H9 (cell line): ENCODE results near the gene ADGRL3. TPM values are rescaled to one million over a fixed set of nuclear protein-coding genes. Genes with fewer than 3 reads are reported as not detected.

ENCODE experiments used
- DNase-seq: peaks from one replicate; pipeline ENCODE4 v3.0.0-alpha.2; 2017
- H2AFZ ChIP-seq: one replicate; pipeline ENCODE4 v1.6.1; 2013; ENCODE audit warnings: mild to moderate bottlenecking, low read length, control low read depth, moderate library complexity
- H2AK5ac ChIP-seq: 2 replicates; pipeline ENCODE4 v1.6.1; 2013; ENCODE audit warnings: low read length, control low read depth, mixed read lengths; ENCODE audit not compliant: insufficient read length
- H2BK120ac ChIP-seq: one replicate; pipeline ENCODE4 v1.6.1; 2013; ENCODE audit warnings: low read depth, mild to moderate bottlenecking, low read length, control low read depth, inconsistent platforms; ENCODE audit not compliant: poor library complexity, severe bottlenecking
- H2BK12ac ChIP-seq: 2 replicates; pipeline ENCODE4 v1.6.1; 2013; ENCODE audit warnings: low read length, control low read depth, mixed read lengths, low read depth; ENCODE audit not compliant: insufficient read length
- H2BK15ac ChIP-seq: 2 replicates; pipeline ENCODE4 v1.6.1; 2013; ENCODE audit warnings: low read depth, low read length, control low read depth
- H2BK20ac ChIP-seq: one replicate; pipeline ENCODE4 v1.6.1; 2013; ENCODE audit warnings: low read depth, mild to moderate bottlenecking, low read length, control low read depth, inconsistent platforms; ENCODE audit not compliant: poor library complexity, severe bottlenecking
- H2BK5ac ChIP-seq: 2 replicates; pipeline ENCODE4 v1.6.1; 2013; ENCODE audit warnings: low read length, control low read depth, mixed read lengths; ENCODE audit not compliant: insufficient read length
- H3K14ac ChIP-seq: 2 replicates; pipeline ENCODE4 v1.6.1; 2013; ENCODE audit warnings: low read length, control low read depth; ENCODE audit not compliant: insufficient read depth
- H3K18ac ChIP-seq: 2 replicates; pipeline ENCODE4 v1.6.1; 2013; ENCODE audit warnings: low read depth, mild to moderate bottlenecking, mixed read lengths, low read length, control low read depth; ENCODE audit not compliant: insufficient read length
- H3K23ac ChIP-seq: 2 replicates; pipeline ENCODE4 v1.6.1; 2013; ENCODE audit warnings: low read length, control low read depth, mixed read lengths, low read depth; ENCODE audit not compliant: insufficient read length
- H3K23me2 ChIP-seq: 2 replicates; pipeline ENCODE4 v1.6.1; 2013; ENCODE audit warnings: low read depth, mild to moderate bottlenecking, mixed read lengths, low read length, control low read depth; ENCODE audit not compliant: insufficient read length, poor library complexity, severe bottlenecking
- H3K27ac ChIP-seq: 2 replicates; pipeline ENCODE4 v1.5.1; 2013; ENCODE audit warnings: low read length, control low read depth, mixed read lengths, low read depth; ENCODE audit not compliant: insufficient read length
- H3K27me3 ChIP-seq: 2 replicates; pipeline ENCODE4 v1.6.1; 2013; ENCODE audit warnings: low read length, control low read depth, inconsistent platforms; ENCODE audit not compliant: insufficient read depth
- H3K4ac ChIP-seq: 2 replicates; pipeline ENCODE4 v1.6.1; 2013; ENCODE audit warnings: low read depth, mild to moderate bottlenecking, control low read depth, inconsistent platforms, low read length, moderate library complexity
- H3K4me1 ChIP-seq: 2 replicates; pipeline ENCODE4 v1.6.1; 2013; ENCODE audit warnings: low read length, control low read depth, inconsistent platforms; ENCODE audit not compliant: insufficient read depth
- H3K4me2 ChIP-seq: 2 replicates; pipeline ENCODE4 v1.6.1; 2013; ENCODE audit warnings: low read length, control low read depth, mixed read lengths; ENCODE audit not compliant: insufficient read length, insufficient read depth
- H3K56ac ChIP-seq: 2 replicates; pipeline ENCODE4 v1.6.1; 2013; ENCODE audit warnings: low read depth, mild to moderate bottlenecking, mixed read lengths, low read length, control low read depth; ENCODE audit not compliant: insufficient read length
- H3K79me1 ChIP-seq: 2 replicates; pipeline ENCODE4 v1.6.1; 2013; ENCODE audit warnings: low read depth, mild to moderate bottlenecking, moderate library complexity, low read length, control low read depth, inconsistent platforms; ENCODE audit not compliant: insufficient read depth, poor library complexity, severe bottlenecking
- H3K79me2 ChIP-seq: 2 replicates; pipeline ENCODE4 v1.6.1; 2013; ENCODE audit warnings: low read length, control low read depth, inconsistent platforms; ENCODE audit not compliant: insufficient read depth
- H3K9ac ChIP-seq: 2 replicates; pipeline ENCODE4 v1.6.1; 2013; ENCODE audit warnings: low read length, control low read depth, mixed read lengths; ENCODE audit not compliant: insufficient read length; ENCODE audit errors: extremely low read depth
- H3K9me3 ChIP-seq: one replicate; pipeline ENCODE4 v1.6.1; 2013; ENCODE audit warnings: low read depth, low read length, inconsistent platforms; ENCODE audit not compliant: control insufficient read depth
- H3T11ph ChIP-seq: one replicate; pipeline ENCODE4 v1.6.1; 2013; ENCODE audit warnings: mild to moderate bottlenecking, low read length, control low read depth, inconsistent platforms
- H4K20me1 ChIP-seq: one replicate; pipeline ENCODE4 v1.6.1; 2013; ENCODE audit not compliant: control insufficient read depth, insufficient read length, insufficient read depth
- H4K5ac ChIP-seq: 2 replicates; pipeline ENCODE4 v1.6.1; 2013; ENCODE audit warnings: low read depth, mild to moderate bottlenecking, mixed read lengths, low read length, control low read depth; ENCODE audit not compliant: insufficient read length
- H4K8ac ChIP-seq: replicated peaks from 2 replicates; pipeline ENCODE4 v1.6.1; 2013; ENCODE audit warnings: low read length, control low read depth, mixed read lengths, low read depth; ENCODE audit not compliant: insufficient read length
- H4K91ac ChIP-seq: 2 replicates; pipeline ENCODE4 v1.6.1; 2013; ENCODE audit warnings: low read depth, mild to moderate bottlenecking, moderate library complexity, mixed read lengths, low read length, control low read depth; ENCODE audit not compliant: insufficient read length
- H3K27ac Mint-ChIP-seq, 3 experiments: 2 replicates in 2 of 3; 3 replicates in 1 of 3; pipeline ENCODE4 v1.8.0; 2020 to 2021; ENCODE audit warnings: mixed read lengths in 3 of 3, mild to moderate bottlenecking in 1 of 3, moderate library complexity in 1 of 3
- H3K27me3 Mint-ChIP-seq: 2 replicates; pipeline ENCODE4 v1.8.0; 2021; ENCODE audit warnings: low read depth, mild to moderate bottlenecking, moderate library complexity, mixed read lengths
- H3K36me3 Mint-ChIP-seq, 3 experiments: 2 replicates in 2 of 3; 3 replicates in 1 of 3; pipeline ENCODE4 v1.8.0; 2020 to 2021; ENCODE audit warnings: low read depth in 3 of 3, mixed read lengths in 3 of 3; ENCODE audit not compliant: insufficient read depth in 1 of 3
- H3K4me1 Mint-ChIP-seq, 2 experiments: 2 replicates each; pipeline ENCODE4 v1.8.0; 2020; ENCODE audit warnings: mixed read lengths in 2 of 2
- H3K4me3 Mint-ChIP-seq, 2 experiments: 2 replicates in 1 of 2; 3 replicates in 1 of 2; pipeline ENCODE4 v1.8.0; 2020 to 2021; ENCODE audit warnings: mild to moderate bottlenecking in 2 of 2, mixed read lengths in 2 of 2, moderate library complexity in 1 of 2
- H3K9me3 Mint-ChIP-seq, 2 experiments: 2 replicates in 1 of 2; 3 replicates in 1 of 2; pipeline ENCODE4 v1.8.0; 2020; ENCODE audit warnings: mild to moderate bottlenecking in 2 of 2, mixed read lengths in 2 of 2, moderate library complexity in 1 of 2
- total RNA-seq: library from RNA; stranded (reverse); gene quantifications from 2 replicates; pipeline ENCODE4 v1.2.1, GENCODE V29; 2021
- TF ChIP-seq, protein P1 (sequence below): fragments of 200-600 bp; sonication (generic); conservative IDR thresholded peaks from 3 replicates; pipeline ENCODE4 v1.8.0; 2021; ENCODE audit warnings: antibody characterized with exemption, mild to moderate bottlenecking

The ADGRL3 gene
- total RNA-seq, 1 experiment from 2014 or later, result 5.9 TPM

GRCh38 chr4:61665649-61666048 lies 465.5 kb downstream of the ADGRL3 start:
- H3T11ph ChIP-seq, result no peak overlapping the region
- no peak overlapping the region for H4K8ac ChIP-seq
- Mint-ChIP-seq H3K27me3 (no peaks in the 10 kb centered on the region), H3K27ac (no peak overlapping the region), H3K9me3 (peaks cover 5 to 11% of the 10 kb centered on the region in 2 experiments; a peak in 4 of 5 replicates), H3K36me3 (peaks cover 9 to 20% (median 11%) of the 10 kb centered on the region in 3 experiments), H3K4me1 (no peaks in the 10 kb centered on the region), H3K4me3 (no peak overlapping the region)
- TF ChIP-seq, protein P1, sequence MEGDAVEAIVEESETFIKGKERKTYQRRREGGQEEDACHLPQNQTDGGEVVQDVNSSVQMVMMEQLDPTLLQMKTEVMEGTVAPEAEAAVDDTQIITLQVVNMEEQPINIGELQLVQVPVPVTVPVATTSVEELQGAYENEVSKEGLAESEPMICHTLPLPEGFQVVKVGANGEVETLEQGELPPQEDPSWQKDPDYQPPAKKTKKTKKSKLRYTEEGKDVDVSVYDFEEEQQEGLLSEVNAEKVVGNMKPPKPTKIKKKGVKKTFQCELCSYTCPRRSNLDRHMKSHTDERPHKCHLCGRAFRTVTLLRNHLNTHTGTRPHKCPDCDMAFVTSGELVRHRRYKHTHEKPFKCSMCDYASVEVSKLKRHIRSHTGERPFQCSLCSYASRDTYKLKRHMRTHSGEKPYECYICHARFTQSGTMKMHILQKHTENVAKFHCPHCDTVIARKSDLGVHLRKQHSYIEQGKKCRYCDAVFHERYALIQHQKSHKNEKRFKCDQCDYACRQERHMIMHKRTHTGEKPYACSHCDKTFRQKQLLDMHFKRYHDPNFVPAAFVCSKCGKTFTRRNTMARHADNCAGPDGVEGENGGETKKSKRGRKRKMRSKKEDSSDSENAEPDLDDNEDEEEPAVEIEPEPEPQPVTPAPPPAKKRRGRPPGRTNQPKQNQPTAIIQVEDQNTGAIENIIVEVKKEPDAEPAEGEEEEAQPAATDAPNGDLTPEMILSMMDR, result no peak
- H2AFZ ChIP-seq, result no peak overlapping the region
- no peak overlapping the region for H2BK15ac ChIP-seq
- H3K23me2 ChIP-seq, result no peaks in the 10 kb centered on the region
- no peak for DNase-seq
- H4K91ac ChIP-seq, result no peak overlapping the region
- no peak overlapping the region for H3K9ac ChIP-seq
- no peak overlapping the region for H2BK20ac ChIP-seq
- H3K4me2 ChIP-seq, result no peak overlapping the region
- no peak overlapping the region for H2BK5ac ChIP-seq
- no peak overlapping the region for H3K4ac ChIP-seq
- no peaks in the 10 kb centered on the region for H3K4me1 ChIP-seq
- no peak overlapping the region for H3K18ac ChIP-seq
- no peaks in the 10 kb centered on the region for H4K20me1 ChIP-seq
- no peaks in the 10 kb centered on the region for H3K79me2 ChIP-seq
- no peak overlapping the region for H3K27ac ChIP-seq
- H3K56ac ChIP-seq, result no peak overlapping the region
- H2BK120ac ChIP-seq, result no peak overlapping the region
- no peak overlapping the region for H2AK5ac ChIP-seq
- H4K5ac ChIP-seq, result no peak overlapping the region
- H3K27me3 ChIP-seq, result no peaks in the 10 kb centered on the region
- no peak overlapping the region for H3K14ac ChIP-seq
- H2BK12ac ChIP-seq, result no peak overlapping the region
- peaks cover 10% of the 10 kb centered on the region for H3K9me3 ChIP-seq
- H3K79me1 ChIP-seq, result no peaks in the 10 kb centered on the region
- no peak overlapping the region for H3K23ac ChIP-seq
